ENCODE data around the gene SH3PXD2A.

DNA sequence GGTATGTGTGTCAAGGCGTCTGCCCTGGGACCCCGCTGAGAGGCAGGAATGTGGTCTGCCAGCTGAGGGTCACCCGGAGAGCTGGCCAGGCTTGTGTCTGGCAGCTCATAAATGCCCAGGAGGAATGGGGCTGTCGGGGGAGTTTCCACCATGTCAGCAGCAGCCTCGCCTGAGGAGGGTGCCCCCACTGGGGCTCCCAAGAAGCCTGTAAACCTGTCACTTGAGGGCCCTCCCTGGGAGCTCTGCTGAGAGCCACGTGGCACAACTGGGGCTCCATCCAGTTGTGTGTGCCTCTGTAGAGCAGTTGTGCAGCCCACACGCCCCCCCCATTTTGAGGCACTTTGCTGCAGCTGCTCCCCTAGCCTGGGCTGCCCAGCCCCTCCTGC, 291.3 kb downstream of the SH3PXD2A start:
- TF ChIP-seq, protein P1, sequence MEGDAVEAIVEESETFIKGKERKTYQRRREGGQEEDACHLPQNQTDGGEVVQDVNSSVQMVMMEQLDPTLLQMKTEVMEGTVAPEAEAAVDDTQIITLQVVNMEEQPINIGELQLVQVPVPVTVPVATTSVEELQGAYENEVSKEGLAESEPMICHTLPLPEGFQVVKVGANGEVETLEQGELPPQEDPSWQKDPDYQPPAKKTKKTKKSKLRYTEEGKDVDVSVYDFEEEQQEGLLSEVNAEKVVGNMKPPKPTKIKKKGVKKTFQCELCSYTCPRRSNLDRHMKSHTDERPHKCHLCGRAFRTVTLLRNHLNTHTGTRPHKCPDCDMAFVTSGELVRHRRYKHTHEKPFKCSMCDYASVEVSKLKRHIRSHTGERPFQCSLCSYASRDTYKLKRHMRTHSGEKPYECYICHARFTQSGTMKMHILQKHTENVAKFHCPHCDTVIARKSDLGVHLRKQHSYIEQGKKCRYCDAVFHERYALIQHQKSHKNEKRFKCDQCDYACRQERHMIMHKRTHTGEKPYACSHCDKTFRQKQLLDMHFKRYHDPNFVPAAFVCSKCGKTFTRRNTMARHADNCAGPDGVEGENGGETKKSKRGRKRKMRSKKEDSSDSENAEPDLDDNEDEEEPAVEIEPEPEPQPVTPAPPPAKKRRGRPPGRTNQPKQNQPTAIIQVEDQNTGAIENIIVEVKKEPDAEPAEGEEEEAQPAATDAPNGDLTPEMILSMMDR (IDR thresholded peaks at IDR 0.05), result no peak
- no peak for TF ChIP-seq POLR2A (IDR thresholded peaks at IDR 0.05)

Data from Peyer's patch (tissue), 4 donors.